ENCODE results near the gene ST8SIA3. TPM values are rescaled to one million over a fixed set of nuclear protein-coding genes. Genes with fewer than 3 reads are reported as not detected.

Gene ST8SIA3
- total RNA-seq, 1 experiment from 2014 or later = 1.9 TPM

DNA sequence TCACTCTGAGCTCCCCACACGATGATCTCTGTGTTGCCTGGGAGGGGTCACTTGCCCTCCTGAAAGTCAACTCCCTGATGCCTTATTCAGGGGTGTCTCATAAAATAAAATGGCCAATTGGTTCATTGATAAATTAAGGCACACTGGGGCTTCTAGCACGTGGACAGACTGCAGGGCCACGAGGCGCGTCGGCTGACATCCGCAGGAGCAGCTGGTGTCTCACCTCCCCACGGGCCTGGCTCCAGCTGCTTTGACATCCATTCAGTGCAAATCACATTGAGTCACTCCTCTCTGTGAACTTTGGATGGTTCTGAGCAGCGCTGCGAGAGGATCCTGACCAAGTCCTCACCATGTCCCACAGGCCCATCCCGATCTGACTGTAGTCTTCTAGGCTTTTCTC, 4.6 kb upstream of the ST8SIA3 start:
- Histone ChIP-seq H3K14ac (ENCODE audit: insufficient read depth, low read length) (no peak overlapping the region), H3K27me3 (ENCODE audit: insufficient read depth, low read length) (no peaks in the 10 kb centered on the region; the same call in 1 of the 2 replicates), H2AK5ac (ENCODE audit: insufficient read length, low read length) (no peak overlapping the region), H4K8ac (replicated peaks; ENCODE audit: insufficient read length, low read depth, low read length) (no peak overlapping the region), H4K20me1 (ENCODE audit: control insufficient read depth, insufficient read depth, insufficient read length) (no peaks in the 10 kb centered on the region), H3K79me1 (ENCODE audit: insufficient read depth, low read depth, low read length, poor library complexity, severe bottlenecking) (no peaks in the 10 kb centered on the region), H3K56ac (ENCODE audit: insufficient read length, low read depth, low read length) (no peak overlapping the region), H3T11ph (ENCODE audit: low read length) (no peak overlapping the region), H4K91ac (ENCODE audit: insufficient read length, low read depth, low read length) (no peak overlapping the region), H2BK5ac (ENCODE audit: insufficient read length, low read length) (no peak overlapping the region), H2BK20ac (ENCODE audit: low read depth, low read length, poor library complexity, severe bottlenecking) (no peak overlapping the region), H4K5ac (ENCODE audit: insufficient read length, low read depth, low read length) (no peak overlapping the region), H2BK120ac (ENCODE audit: low read depth, low read length, poor library complexity, severe bottlenecking) (no peak overlapping the region), H3K23ac (ENCODE audit: insufficient read length, low read depth, low read length) (no peak overlapping the region), H3K4ac (ENCODE audit: low read depth, low read length) (no peak overlapping the region), H2BK12ac (ENCODE audit: insufficient read length, low read depth, low read length) (no peak overlapping the region), H2BK15ac (ENCODE audit: low read depth, low read length) (no peak overlapping the region), H3K23me2 (ENCODE audit: insufficient read length, low read depth, low read length, poor library complexity, severe bottlenecking) (peaks cover 9% of the 10 kb centered on the region), H3K18ac (ENCODE audit: insufficient read length, low read depth, low read length) (no peak overlapping the region), H3K4me2 (ENCODE audit: insufficient read depth, insufficient read length, low read length) (no peak overlapping the region), H3K9ac (ENCODE audit: extremely low read depth, insufficient read length, low read length) (no peak overlapping the region), H3K79me2 (ENCODE audit: insufficient read depth, low read length) (no peaks in the 10 kb centered on the region), H3K27ac (ENCODE audit: insufficient read length, low read depth, low read length) (no peak overlapping the region), H3K4me1 (ENCODE audit: insufficient read depth, low read length) (no peaks in the 10 kb centered on the region; the same call in 1 of the 2 replicates), H2AFZ (ENCODE audit: low read length) (no peak overlapping the region), H3K9me3 (ENCODE audit: control insufficient read depth, low read depth, low read length) (no peaks in the 10 kb centered on the region)
- TF ChIP-seq, protein P1, sequence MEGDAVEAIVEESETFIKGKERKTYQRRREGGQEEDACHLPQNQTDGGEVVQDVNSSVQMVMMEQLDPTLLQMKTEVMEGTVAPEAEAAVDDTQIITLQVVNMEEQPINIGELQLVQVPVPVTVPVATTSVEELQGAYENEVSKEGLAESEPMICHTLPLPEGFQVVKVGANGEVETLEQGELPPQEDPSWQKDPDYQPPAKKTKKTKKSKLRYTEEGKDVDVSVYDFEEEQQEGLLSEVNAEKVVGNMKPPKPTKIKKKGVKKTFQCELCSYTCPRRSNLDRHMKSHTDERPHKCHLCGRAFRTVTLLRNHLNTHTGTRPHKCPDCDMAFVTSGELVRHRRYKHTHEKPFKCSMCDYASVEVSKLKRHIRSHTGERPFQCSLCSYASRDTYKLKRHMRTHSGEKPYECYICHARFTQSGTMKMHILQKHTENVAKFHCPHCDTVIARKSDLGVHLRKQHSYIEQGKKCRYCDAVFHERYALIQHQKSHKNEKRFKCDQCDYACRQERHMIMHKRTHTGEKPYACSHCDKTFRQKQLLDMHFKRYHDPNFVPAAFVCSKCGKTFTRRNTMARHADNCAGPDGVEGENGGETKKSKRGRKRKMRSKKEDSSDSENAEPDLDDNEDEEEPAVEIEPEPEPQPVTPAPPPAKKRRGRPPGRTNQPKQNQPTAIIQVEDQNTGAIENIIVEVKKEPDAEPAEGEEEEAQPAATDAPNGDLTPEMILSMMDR (conservative IDR thresholded peaks at IDR 0.05) = no peak
- peaks cover 13% of the 10 kb centered on the region in 2 experiments for H3K4me1 Mint-ChIP-seq
- no peak overlapping the region for H3K27ac Mint-ChIP-seq
- no CpG with 5 or more reads among the region's 11 CpGs for WGBS (ENCODE audit: extremely low coverage, insufficient read length, low lambda C conversion rate)
- no peak for DNase-seq
- peaks cover 41% of the 10 kb centered on the region for H3K27me3 Mint-ChIP-seq (ENCODE audit: low read depth)
- no peaks in the 10 kb centered on the region for H3K9me3 Mint-ChIP-seq
- no peak overlapping the region for H3K4me3 Mint-ChIP-seq
- no peaks in the 10 kb centered on the region for H3K36me3 Mint-ChIP-seq (ENCODE audit: insufficient read depth in 1 of 3, low read depth in 3 of 3)

Measured in H9 (cell line).